ENCODE measurements around the gene ZNF684.
"Not testable (repeated sequence)": the region's sequence is repeated elsewhere in the genome, so short reads cannot be mapped to it uniquely, and the experiment has no call there.

ZNF684 gene

GRCh38 chr1:40567825-40568224 lies 36.4 kb downstream of the ZNF684 start:
- DNase-seq (ENCODE audit: low read depth in 1 of 2, low spot score in 1 of 2): no peak

GRCh38 chr1:40574805-40575204 lies 43.4 kb downstream of the ZNF684 start:
- not testable (repeated sequence) for DNase-seq (ENCODE audit: low read depth in 1 of 2, low spot score in 1 of 2)

GRCh38 chr1:40575336-40575735 lies 43.9 kb downstream of the ZNF684 start:
- DNase-seq (ENCODE audit: low read depth in 1 of 2, low spot score in 1 of 2): no peak

DNA sequence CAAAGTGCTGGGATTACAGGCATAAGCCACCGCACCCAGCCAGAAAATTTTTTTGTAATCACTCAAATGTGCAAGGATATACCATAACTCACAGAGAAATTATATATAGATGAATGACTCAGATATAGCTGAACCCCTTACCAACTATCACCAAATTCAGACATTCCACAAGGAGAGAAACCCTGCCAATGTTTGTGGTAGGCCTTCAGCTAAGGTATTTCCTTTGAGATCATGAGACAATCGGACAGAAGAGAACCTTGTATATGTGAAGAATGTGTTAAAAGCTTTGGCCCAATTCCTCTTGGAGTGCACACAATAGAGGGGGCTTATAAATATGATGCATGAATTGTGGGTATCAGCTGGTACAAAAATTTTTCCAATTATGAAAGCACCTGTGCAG lies 50.7 kb downstream of the ZNF684 start:
- no peak for DNase-seq (ENCODE audit: low read depth in 1 of 2, low spot score in 1 of 2)

- no peak for DNase-seq (ENCODE audit: low read depth in 1 of 2, low spot score in 1 of 2)
These were observed 52.5 kb downstream of the ZNF684 start for GRCh38 chr1:40583980-40584379.

DNA sequence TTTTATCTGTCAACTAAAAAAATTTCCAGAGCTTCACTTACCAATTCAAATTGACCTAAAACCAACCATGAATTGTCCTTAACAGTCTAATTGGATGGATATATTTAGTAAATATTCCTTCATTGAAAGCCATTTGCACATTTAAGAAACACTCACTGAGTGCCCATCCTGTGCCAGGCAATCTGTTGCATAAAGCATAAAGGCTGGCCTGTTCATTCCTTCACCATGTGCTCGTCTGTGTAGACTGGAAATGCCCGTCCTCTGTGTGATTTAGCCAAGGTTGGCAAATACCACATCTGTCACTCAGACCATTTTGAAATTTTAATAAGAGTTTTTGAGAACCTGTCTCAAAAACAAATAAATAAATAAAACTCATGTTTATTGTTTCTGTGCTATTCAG lies 57.1 kb downstream of the ZNF684 start:
- DNase-seq (ENCODE audit: low read depth in 1 of 2, low spot score in 1 of 2): no peak

DNA sequence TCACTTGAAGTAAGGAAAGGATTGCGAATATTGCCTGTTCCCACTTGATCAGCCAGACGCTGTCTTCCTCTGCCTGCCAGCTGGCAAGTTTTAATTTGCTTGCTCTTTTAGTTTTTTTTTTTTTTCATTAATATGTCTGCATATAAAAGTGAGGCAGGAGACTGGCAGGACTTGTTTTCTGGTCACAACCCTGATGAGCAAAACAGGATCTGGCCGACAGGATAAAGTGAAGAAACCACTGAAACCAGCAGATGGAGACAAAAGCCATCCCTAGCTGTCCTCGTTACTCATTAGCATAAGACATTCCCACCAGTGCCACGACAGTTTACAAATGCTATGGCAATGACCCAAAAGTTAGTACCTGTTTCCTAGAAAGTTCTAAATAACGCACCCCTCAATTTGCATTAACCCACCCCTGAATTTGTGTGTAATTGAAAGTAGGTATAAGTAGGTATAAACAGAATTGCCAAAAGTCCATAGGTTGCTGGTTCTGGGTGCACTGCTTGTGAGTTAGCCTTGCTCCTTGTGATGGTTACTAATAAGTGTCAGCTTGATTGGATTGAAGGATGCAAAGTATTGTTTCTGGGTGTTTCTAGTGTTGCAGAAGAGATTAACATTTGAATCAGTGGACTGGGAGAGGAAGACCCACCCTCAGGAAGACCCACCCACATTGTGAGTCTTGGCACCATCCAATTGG lies 60.8 kb downstream of the ZNF684 start:
- no peak for DNase-seq (ENCODE audit: low read depth in 1 of 2, low spot score in 1 of 2)

- DNase-seq (ENCODE audit: low read depth in 1 of 2, low spot score in 1 of 2): no peak
These were observed 62.2 kb downstream of the ZNF684 start for GRCh38 chr1:40593449-40594186.

DNA sequence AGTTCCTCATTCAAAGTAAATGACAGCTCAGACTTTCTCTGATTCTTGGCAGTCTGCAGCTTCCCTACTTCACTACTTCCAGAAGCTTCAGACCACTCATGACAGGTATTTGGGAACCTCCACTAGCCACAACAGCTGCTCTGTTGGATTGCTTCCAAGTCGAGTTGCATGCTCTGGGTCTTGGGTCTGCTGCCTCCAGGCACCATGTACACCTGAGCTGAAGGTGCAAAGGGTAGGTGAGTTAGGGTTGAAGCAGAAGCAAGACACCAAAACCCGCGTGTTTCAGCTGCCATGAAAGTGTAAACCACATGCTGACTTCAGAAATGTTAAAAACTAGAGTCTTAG lies 62.7 kb downstream of the ZNF684 start:
- DNase-seq (ENCODE audit: low read depth in 1 of 2, low spot score in 1 of 2): no peak

GRCh38 chr1:40595623-40596022 lies 64.2 kb downstream of the ZNF684 start:
- DNase-seq (ENCODE audit: low read depth in 1 of 2, low spot score in 1 of 2): no peak
